DOHH2 (cell line): ENCODE measurements around the gene APC.

ENCODE experiments used
- H3F3A ChIP-seq: fragments of 200-600 bp; sonication (generic), shearing (Covaris generic); 2 replicates; pipeline ENCODE4 v1.6.0; 2016; ENCODE audit warnings: antibody characterized with exemption, mild to moderate bottlenecking; ENCODE audit not compliant: control insufficient read depth, insufficient read depth
- H3K27ac ChIP-seq: fragments of 200-600 bp; sonication (generic); 2 replicates; pipeline ENCODE4 v1.5.1; 2014; ENCODE audit warnings: low read depth, mild to moderate bottlenecking, low read length, moderate library complexity
- H3K27me3 ChIP-seq: fragments of 200-600 bp; sonication (generic); 2 replicates; pipeline ENCODE4 v1.6.1; 2014; ENCODE audit warnings: mild to moderate bottlenecking, low read length, mixed read lengths; ENCODE audit not compliant: control insufficient read depth
- H3K36me3 ChIP-seq: fragments of 200-600 bp; sonication (generic); 2 replicates; pipeline ENCODE4 v1.6.1; 2014; ENCODE audit warnings: mild to moderate bottlenecking, low read length, moderate library complexity, mixed read lengths; ENCODE audit not compliant: control insufficient read depth
- H3K4me1 ChIP-seq: fragments of 200-600 bp; sonication (generic); 2 replicates; pipeline ENCODE4 v1.6.1; 2014; ENCODE audit warnings: mild to moderate bottlenecking, low read length, mixed read lengths; ENCODE audit not compliant: control insufficient read depth
- H3K4me2 ChIP-seq: fragments of 200-600 bp; sonication (generic); 2 replicates; pipeline ENCODE4 v1.6.0; 2014; ENCODE audit warnings: mild to moderate bottlenecking, low read length, moderate library complexity
- H3K4me3 ChIP-seq: fragments of 200-600 bp; sonication (generic); 2 replicates; pipeline ENCODE4 v1.5.1; 2014; ENCODE audit warnings: mild to moderate bottlenecking, low read length, mixed read lengths
- H3K79me2 ChIP-seq: fragments of 200-600 bp; sonication (generic); 2 replicates; pipeline ENCODE4 v1.6.1; 2014; ENCODE audit warnings: mild to moderate bottlenecking, low read length, mixed read lengths; ENCODE audit not compliant: control insufficient read depth
- H3K9me2 ChIP-seq: fragments of 200-600 bp; sonication (generic); replicated peaks from 2 replicates; pipeline ENCODE4 v1.6.1; 2014; ENCODE audit warnings: mild to moderate bottlenecking, low read length, mixed read lengths; ENCODE audit not compliant: control insufficient read depth
- H3K9me3 ChIP-seq: fragments of 200-600 bp; sonication (generic); 2 replicates; pipeline ENCODE4 v1.6.1; 2014; ENCODE audit warnings: antibody characterized with exemption, low read length, mixed read lengths; ENCODE audit not compliant: control insufficient read depth, insufficient read depth
- H4K20me1 ChIP-seq: fragments of 200-600 bp; sonication (generic); 2 replicates; pipeline ENCODE4 v1.6.0; 2014; ENCODE audit warnings: low read depth, mild to moderate bottlenecking, antibody characterized with exemption, low read length, moderate library complexity; ENCODE audit not compliant: control insufficient read depth, insufficient read depth
- CTCF ChIP-seq: fragments of 200-600 bp; sonication (generic); IDR thresholded peaks from one replicate; pipeline ENCODE4 v1.5.1; 2014; ENCODE audit warnings: antibody characterized with exemption, mild to moderate bottlenecking, low read depth, low read length; ENCODE audit not compliant: poor library complexity, severe bottlenecking
- EZH2phosphoT487 ChIP-seq: fragments of 200-600 bp; sonication (generic); IDR thresholded peaks from 2 replicates; pipeline ENCODE4 v1.6.1; 2017; ENCODE audit warnings: borderline replicate concordance, mild to moderate bottlenecking, antibody characterized with exemption, low read length, moderate library complexity, mixed read lengths

APC gene

GRCh38 chr5:112876362-112876761 is 138.7 kb downstream of the APC start:
- Histone ChIP-seq H3K36me3 (peaks cover 51% of the 10 kb centered on the region), H3K9me3 (no peaks in the 10 kb centered on the region), H3K9me2 (no peaks in the 10 kb centered on the region), H3K27me3 (no peaks in the 10 kb centered on the region), H3F3A (peaks cover 15% of the 10 kb centered on the region; the same call in 1 of the 2 replicates), H3K27ac (no peak overlapping the region), H3K4me2 (no peak overlapping the region), H3K4me3 (no peak overlapping the region), H3K79me2 (no peaks in the 10 kb centered on the region), H3K4me1 (peaks cover 3% of the 10 kb centered on the region; the same call in 1 of the 2 replicates), H4K20me1 (no peaks in the 10 kb centered on the region)
- TF ChIP-seq CTCF (no peak), EZH2phosphoT487 (no peak)

GRCh38 chr5:112878101-112878500 is 140.4 kb downstream of the APC start:
- no peak overlapping the region for H3K27ac ChIP-seq
- H3K36me3 ChIP-seq: peaks cover 69% of the 10 kb centered on the region
- H4K20me1 ChIP-seq: no peaks in the 10 kb centered on the region
- H3K9me2 ChIP-seq: no peaks in the 10 kb centered on the region
- H3K79me2 ChIP-seq: no peaks in the 10 kb centered on the region
- peaks cover 3% of the 10 kb centered on the region; the same call in 1 of the 2 replicates for H3K4me1 ChIP-seq
- no peaks in the 10 kb centered on the region for H3K27me3 ChIP-seq
- no peak overlapping the region for H3K4me3 ChIP-seq
- H3F3A ChIP-seq: peaks cover 18% of the 10 kb centered on the region
- no peaks in the 10 kb centered on the region for H3K9me3 ChIP-seq
- H3K4me2 ChIP-seq: no peak overlapping the region
- TF ChIP-seq CTCF: no peak
- TF ChIP-seq EZH2phosphoT487: no peak

GRCh38 chr5:112878760-112879159 is 141.1 kb downstream of the APC start:
- Histone ChIP-seq H3F3A (peaks cover 18% of the 10 kb centered on the region), H3K9me2 (no peaks in the 10 kb centered on the region), H3K9me3 (no peaks in the 10 kb centered on the region), H4K20me1 (no peaks in the 10 kb centered on the region), H3K27me3 (no peaks in the 10 kb centered on the region), H3K27ac (no peak overlapping the region), H3K79me2 (no peaks in the 10 kb centered on the region), H3K4me1 (peaks cover 3% of the 10 kb centered on the region; the same call in 1 of the 2 replicates), H3K36me3 (peaks cover 75% of the 10 kb centered on the region), H3K4me3 (no peak overlapping the region), H3K4me2 (no peak overlapping the region)
- no peak for TF ChIP-seq CTCF
- TF ChIP-seq EZH2phosphoT487: no peak
